Measurements from ENCODE around the gene LRP1B.
"Not testable (repeated sequence)": the region's sequence is repeated elsewhere in the genome, so short reads cannot be mapped to it uniquely, and the experiment has no call there.

Gene LRP1B

DNA sequence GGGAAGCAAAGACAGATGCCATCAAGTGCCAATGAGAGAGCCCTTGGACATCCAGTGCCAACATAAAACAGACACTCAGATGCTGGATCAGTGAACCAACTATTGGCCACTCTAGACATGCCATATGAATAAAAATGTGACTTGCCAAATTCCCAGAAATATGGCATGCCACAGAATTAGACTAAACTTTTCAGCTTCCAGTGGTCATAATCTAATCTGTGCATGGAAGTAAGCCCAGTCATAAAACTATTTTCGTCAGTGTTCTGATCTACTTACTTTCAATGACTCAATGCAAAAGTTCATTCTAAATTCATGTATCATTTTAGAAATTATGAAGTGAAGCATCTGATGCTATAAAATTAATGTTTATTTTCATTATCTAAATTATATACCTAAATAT, 1844.4 kb downstream of the LRP1B start:
- DNase-seq = no peak

DNA sequence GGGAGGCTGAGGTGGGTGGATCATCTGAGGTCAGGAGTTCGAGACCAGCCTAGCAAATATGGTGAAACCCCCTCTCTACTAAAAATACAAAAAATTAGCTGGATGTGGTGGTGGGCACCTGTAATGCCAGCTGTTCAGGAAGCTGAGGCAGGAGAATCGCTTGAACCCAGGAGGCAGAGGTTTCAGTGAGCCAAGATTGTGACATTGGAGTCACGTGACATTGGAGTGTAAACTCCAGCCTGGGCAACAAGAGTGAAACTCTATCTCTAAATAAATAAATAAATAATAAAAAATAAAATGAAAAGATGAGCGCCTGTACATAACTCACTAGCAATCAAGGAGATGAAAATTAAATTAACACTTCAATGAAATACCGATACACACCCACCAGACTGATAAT, 1853.5 kb downstream of the LRP1B start:
- not testable (repeated sequence) for DNase-seq

DNA sequence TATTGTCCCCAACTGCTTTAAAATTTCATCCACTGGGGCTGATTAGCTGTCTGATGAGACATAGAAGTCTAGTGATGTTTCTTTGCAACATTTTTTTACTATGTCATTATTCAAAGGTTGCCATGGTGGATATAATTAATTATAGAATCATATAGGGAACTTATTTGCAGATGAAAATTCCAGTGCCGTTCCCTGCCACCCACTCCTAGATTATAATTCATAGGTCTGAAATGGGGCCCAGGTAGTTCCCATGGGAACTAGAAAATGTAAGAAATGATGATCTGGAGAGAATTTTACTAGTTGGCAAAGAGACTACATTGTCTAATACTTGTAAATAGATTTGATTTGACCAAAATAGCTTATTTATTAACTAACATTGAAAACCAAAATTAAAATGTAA, 1854.2 kb downstream of the LRP1B start:
- DNase-seq = no peak

DNA sequence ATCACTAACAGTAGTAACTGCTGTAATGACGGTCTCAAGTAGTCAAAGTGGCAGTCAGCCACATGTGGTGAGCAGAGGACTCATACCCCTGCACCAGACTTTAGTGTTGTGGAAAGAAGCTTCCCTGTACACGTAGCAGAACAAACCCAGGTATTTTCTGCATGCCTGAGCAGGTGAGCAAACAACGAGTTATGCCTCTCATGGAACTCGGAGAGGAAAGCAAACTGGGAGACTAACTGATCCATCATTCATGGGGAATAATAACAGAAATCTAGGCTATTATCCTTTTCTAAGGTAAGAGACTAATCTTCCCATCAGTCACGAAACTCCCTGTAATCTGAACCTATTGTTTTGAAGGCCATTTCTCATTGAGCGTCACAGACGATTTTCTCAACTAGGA, 1855.4 kb downstream of the LRP1B start:
- no peak for DNase-seq

DNA sequence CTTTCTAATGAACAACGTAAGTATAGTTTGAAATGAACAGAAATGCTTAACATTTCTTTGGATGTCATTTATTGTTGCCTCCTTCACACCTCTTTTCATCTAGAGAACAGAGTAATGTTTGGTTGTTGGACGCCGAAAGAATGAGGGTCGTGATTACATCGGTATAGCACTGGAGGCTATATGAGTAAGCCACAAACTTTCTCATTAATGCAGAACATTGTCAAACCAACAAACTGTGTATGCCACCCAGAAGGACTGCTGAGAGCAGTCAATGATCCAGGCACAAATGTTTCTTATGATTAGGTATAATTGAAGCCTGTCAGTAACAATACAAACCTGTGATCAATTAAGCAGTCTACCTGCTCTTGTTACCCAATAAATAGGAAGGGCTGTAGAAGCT, 1855.9 kb downstream of the LRP1B start:
- no peak for DNase-seq

DNA sequence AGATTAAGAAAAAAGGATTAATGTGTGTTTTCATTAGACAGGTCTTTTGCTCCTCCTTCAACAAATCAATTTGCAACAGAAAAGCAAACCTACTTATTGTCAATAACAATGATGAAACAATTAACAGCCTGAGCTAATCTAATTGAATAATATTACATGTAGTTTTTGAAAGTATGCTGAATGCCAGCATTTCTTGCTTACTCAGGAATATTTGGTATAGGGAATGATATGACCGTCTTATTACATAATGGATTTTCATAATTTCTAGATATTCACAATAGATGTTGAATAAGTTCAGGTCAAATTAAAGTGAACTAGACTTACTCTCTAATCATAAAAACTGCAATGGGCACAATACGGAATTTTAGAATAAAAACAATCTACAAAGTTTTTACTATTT, 1856.9 kb downstream of the LRP1B start:
- no peak for DNase-seq

DNA sequence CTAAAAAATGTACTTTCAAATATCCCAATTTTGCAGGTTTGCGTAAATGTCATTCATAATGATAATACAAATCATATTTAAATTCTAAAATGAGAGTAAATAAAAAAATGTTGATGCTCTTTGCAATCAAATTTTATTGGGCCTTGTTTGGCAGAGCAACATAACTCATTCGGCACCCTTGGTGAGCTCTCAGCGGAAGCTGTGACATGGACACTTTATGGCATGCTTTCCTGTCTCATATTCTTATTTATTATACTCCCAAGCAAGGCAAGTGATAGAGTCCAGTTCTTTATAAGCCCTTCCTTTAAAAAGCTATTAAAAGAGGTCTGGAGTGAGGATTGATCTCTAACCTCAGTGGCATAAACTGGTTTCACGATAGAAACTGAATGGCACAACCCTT, 1857.4 kb downstream of the LRP1B start:
- no peak for DNase-seq

DNA sequence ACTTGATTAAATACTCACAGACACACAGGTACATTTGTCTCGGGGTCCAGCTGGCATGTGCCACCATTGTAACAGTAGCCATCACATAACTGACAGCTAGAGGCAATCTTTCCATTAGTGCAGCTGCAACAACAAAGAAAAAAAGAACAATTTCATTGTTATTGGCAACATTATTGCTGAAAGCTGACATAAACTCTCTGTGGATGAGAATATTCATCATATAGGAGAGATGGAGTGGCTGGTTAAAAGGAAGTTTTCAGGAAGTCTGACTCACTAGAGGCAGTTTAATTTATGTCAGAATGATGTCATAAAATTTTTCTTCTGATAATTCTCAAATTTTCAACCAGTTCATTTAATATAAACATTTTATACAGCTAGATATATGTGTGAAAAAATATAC, 1860.6 kb downstream of the LRP1B start:
- DNase-seq = no peak

DNA sequence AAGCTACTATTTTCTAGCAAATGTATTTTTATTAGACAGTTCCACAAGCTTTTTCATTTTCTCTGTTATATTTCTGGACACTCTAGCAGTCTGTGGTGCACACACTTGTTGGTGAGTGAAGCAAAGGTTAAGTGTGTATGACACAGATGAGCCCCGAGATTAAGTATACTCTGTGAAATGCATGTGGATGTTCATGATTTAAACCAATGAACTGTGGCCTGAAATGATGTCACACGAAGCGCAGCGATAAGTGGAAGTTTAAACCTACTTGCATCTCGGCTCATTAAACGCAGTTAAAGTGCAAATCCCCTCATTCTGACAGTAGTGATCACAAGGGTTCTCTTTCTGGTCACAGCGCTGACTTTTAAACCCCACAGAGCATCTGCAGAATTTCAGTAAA, 1861.8 kb downstream of the LRP1B start:
- no peak for DNase-seq

DNA sequence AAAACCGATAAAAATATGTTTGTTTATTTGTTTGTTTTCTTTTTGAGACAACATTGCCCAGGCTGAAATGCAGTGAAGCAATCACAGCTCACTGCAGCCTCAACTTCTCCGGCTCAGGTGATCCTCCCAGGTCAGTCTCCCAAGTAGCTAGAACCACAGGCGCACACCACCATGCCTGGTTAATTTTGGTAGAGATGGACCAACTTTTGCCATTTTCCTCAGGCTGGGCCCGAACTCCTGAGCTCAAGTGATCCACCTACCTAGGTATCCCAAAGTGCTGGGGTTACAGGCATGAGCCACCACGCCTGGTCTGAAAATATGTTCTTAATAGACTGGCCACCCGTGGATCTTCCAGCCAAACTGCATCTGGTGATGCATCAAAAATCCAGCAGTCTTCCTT, 1867.9 kb downstream of the LRP1B start:
- no peak for DNase-seq

DNA sequence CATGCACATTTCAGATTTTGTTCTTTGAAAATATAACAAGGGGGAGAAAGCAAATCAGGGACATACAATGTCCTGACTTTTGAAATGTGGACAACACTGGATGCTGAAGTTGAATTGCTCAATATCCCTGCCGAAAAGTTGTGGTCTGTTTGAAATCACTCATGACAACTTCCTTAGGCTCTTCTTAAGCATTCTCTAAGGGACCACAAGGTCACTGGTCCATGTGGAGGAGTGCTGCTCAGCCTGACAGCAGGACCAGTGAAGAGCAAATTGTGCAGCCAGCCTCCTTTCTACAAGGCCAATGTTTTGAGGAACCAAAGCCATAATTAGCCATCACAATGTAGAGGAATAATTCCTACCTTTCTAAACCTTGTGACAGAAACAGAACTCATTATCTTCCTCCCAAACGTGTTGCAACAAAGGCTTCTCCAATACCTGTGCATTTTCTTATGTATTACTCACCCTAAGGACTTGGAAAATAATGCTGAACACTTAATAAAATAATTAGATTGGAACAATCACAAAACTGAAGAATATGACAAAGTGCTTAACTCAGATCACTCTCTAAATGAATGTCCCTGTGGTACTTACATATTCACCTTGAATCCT, 1873.0 kb downstream of the LRP1B start:
- no peak for DNase-seq

DNA sequence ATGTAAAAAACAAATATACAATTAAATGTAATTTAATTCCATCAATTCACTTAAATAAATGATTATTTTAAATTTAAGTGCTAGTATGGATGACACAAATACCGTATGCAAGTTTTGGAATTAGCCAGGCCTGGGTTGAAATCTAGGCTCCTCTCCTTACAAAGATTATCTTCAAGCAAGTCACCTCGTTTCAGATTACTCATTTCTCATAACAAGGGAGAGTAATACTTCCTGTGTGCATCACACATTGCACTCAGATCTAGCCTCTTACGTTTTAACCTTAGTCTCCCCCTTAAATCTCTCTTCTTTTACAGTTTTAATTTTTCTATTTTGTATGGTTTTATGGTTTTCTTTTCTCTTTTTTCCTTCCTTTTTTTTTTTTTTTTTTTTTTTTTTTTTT, 1874.7 kb downstream of the LRP1B start:
- no peak for DNase-seq

DNA sequence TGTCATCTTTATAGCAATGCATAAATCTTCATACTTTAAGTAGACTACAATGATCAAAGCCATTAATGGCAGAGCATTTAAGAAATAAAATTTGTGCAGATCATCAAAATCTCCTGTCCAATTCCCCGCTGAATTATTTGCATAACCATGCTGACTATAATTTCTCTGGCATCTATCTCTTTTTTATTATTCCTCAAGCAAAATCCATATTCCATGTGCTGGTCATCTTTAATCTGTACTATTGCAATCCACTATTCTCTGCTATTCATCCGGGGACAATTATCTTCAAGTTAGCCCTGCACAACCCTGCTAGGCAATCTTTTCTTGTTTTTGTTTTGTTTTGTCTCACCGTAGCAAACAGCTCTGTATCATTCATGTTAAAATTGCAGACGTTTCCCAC, 1881.0 kb downstream of the LRP1B start:
- DNase-seq = no peak

DNA sequence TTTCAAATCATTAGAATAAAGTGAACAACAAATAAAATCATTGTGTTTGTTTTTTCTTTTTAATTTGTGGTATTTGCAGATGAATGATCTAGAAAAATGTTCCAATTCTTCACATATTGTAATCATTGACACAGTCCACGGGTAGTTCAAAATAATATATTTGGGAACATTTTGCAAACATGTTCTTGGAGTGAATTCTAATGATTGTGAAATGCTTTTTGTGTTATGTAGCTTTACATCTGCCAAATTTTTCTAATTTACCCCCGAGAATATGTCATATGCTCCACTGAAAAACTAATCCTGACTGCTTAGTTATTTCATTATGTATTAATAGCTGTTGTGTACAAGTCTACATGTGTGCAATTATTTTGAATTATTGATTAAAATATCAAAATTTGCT, 1882.2 kb downstream of the LRP1B start:
- DNase-seq = no peak

DNA sequence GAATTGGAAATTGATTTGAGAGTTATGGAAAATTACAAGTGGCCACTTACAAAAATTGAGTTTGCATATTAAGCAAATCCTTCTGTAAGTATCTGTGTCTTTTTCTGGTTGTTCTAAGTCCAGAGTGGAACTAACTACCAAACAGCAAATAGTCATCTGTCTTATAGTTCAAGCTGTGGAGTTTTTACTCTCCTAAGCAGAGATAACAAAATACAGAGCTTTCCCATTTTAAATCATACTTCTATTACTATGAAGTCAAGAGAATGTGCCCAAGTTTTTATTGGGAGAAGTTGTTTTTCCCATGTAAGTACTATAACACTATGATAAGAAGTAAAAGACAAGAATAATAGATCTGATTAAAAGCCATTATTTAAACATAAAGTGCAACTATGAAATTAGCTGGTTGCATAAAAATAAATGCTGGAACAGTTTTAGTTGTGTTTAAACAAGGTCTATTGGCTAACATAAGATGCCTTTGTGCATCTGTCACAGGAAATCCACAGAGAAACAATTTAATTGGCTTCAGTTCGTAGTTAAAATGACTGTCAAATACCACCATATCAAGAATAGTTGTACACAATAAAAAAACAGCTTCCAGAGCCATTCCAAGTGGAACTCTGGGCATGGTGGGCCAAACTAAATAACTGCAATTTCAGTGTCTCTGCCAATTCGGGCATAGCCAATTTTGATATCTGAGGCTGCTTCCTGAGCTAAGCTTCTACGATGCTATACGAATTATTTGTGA, 1883.2 kb downstream of the LRP1B start:
- DNase-seq = no peak

DNA sequence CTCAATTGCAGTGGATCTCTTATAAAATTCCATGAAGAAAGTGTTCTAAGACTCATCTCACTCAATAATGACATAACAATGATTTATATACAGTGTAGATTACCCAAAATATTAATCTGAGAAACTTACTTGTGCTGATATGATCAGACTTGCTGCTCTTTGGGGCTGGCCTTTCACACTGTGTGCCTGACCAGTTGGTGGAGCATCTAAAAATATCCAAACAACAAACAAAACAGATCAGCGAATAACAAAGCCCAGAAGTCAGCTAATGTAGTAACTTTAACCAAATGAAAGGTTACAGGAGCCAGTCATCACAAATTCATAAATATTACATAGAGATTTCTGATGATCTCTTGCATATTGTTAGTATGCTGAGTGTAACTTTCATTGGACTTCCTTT, 1883.9 kb downstream of the LRP1B start:
- no peak for DNase-seq

DNA sequence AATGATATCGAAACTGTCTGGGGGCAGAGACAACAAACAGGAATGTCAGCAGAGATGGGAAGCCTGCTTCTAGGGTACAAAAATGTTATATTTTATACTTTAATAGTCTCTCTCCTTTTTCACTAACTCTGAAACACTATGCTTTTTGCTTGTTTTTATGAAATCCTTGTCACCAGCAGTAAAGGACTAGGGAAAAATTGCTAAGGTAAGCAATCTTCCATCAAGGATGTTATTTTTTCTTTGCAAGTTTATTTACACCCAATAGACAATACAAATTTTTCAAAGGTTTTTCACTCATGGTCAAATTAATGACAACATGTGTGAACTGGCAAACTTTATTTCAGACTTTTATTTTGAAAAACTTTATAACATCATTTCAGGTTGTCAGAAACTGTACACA, 1884.8 kb downstream of the LRP1B start:
- no peak for DNase-seq

DNA sequence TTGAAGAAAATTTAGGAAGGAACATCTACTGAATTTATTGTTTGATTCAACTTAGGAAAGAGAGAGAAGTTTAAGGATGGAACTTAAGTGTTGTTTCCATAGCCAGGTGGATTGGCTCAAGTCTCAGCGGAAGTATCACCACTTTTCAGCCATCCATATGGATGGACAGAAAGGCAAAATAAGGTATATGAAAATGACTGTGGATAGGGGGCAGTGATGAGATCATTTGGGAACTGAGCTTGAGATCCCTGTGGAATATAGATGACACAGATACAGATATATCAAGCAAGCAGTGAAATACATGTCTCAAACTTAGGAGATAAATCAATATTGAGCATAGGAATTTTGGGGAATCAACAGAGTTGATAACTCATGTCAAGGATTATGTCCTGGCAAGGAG, 1887.9 kb downstream of the LRP1B start:
- DNase-seq = no peak

DNA sequence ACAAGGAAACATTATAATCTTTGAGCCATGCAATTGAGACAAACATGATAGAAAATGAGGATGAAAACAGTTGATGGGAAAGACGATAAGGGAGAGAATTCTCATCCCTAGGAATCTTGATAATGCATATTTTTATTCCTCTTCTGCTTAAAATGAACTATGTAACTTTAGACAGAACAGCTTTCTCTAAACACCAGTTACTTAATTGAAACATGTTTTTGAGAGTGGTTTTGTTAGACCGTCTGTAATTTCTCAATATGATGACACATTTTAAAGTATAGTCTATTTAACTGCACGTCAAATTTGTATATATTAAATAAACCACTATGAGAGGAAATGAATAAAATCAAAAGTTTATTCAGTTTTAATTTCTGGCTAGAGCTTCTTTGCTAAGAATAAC, 1896.7 kb downstream of the LRP1B start:
- DNase-seq = no peak

DNA sequence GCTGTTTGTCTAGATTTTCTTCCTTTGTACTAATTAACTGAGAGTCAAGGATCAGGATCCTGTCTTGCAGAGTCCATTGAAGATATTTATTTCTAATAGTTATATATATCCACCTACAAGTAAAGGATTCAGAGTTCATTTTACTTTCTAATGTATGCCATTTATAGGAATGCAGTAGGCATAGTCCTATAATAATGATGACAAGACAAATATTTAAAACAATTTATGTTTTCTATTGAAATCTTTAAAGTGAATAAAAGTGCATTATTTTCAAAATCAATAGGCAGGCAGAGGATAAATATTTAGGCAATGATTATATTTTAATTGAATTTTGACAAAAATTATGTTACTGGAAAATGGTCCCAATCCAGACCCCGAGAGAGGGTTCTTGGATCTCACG, 1919.9 kb downstream of the LRP1B start:
- DNase-seq = no peak

DNA sequence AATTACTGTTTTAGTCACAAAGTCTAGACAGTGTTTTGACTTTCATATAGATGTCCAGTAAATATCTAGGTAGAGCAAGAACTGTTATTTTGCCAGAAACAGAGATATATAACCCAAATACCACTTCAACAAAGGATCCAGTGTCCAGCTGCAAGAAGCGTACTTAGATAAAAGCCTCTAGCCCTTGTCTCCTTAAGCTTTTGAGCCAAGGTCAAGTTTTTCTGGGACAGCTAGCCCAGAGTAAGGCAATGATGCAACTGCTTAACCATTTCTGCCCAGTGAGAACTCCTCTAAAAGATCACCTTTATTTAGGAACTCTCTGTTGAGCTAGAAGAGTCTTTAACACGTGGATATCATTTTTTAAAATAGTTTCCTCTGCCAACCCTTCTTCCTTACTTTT, 1925.7 kb downstream of the LRP1B start:
- no peak for DNase-seq

DNA sequence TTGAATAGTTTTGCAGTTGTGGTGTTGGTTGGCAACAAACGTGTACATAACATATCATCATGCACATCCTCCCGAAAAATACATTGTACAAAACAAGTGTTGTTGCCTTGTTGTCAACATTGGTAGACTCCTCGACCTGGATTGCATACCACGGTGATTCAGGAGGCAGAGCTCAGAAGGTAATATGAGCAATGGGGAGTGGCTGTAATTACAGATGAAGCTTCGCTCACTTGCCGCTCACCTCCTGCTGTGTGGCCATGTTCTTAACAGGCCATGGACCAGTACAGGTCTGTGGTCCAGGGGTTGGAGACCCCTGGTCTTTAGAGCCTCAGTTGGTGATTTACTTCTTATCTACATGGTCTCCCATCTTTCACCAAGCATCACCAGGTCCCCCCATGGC, 1927.5 kb downstream of the LRP1B start:
- no peak for DNase-seq

DNA sequence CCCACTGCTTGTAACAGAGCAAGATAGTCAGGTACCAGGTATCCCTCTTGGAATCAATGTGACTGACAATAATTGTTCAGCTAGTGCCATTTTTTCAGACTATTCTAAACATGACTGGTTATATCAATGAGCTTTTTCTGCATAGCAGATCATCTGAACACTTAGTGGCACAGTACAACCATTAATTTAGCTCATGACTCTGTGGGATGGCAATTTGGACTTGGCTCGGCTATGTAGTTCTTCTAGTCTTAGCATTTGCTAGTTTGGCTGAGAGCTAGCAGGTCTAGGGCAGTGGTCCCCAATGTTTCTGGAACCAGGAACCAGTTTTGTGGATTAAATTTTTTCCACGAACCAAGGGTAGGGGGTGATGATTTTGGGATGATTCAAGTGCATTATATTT, 1929.2 kb downstream of the LRP1B start:
- no peak for DNase-seq

DNA sequence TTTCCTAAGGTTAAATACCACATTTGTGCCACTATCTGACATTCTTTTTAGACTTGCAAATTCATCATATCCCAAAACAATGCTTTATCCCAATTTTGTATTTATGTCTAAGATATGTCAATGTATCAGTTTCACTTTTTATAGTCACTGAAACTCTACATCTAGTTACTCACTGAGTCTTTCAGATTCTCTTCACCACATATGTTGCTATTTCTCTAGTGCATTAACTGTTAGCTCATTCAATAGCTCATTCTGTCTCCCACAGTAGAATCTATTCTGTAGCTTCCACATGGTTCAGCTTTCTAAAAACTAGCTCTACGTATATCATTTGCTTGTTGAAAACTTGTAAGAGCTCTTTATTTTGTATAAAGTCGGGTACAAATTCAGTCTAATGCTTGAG, 1930.1 kb downstream of the LRP1B start:
- DNase-seq = no peak

DNA sequence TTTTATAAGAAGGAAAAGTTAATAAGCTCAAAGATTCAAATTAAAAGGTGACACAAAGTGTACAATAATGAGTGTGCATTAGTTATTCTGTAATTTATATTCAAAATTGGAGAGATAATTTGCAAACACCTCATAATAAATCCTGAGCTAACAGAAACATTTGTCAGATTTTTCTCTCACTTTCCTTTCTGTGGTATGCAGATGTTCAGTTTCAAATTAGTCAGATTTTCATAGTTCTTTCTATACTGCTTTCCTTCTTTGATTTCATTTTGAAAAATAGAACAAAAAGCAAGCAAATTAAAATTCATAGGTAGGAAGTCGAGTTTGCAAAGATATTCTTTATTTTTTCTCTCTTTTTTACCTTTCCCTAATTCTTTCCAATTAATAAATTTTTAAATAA, 1930.5 kb downstream of the LRP1B start:
- DNase-seq = no peak

Measured in central memory CD4-positive, alpha-beta T cell (primary cell).